ENCODE results near the gene GLIS1. TPM values are rescaled to one million over a fixed set of nuclear protein-coding genes. Genes with fewer than 3 reads are reported as not detected.
A peak's percentile ranks its signal among the peaks of the same experiment; 100 is the strongest.

GLIS1 gene
- total RNA-seq, 1 experiment from 2014 or later = 0.28 TPM

DNA sequence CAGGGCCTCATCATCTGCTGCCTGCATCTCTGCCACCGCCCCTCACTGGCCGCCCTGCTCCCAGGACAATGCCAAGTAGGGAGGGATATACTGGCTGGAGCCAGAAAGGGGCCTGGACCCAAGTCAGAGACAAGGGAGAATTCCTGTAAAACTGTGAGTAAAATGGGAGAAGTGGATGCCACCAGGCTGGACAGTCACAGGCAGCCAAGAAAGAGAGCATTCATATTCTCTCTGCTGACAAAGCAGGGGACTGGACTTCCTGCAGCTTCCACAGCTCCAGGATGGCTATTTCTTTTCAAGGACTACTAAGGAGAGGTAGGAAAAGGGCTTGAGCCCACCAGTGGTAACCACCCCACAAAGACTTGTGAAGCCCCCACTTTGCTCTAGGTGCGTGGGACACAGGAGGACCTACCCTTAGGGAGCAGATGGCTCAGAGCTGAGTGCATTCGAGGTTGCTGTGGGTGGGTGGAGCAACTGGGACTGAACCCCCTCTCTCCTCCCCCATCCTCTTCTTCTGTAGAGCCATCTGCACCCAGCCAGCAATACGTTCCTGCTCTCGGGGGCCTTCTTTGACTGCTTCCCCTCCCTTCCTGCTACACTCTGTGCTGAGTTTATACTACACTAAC is 57.5 kb downstream of the GLIS1 start:
- no peak overlapping the region for H3K4me2 ChIP-seq (ENCODE audit: insufficient read depth, insufficient read length, low read length)

More for the DNA sequence above, 57.5 kb downstream of the GLIS1 start:
- H3K79me1 ChIP-seq (ENCODE audit: insufficient read depth, low read depth, low read length, poor library complexity, severe bottlenecking) = no peaks in the 10 kb centered on the region
- no peak for DNase-seq
- H3K4ac ChIP-seq (ENCODE audit: low read depth, low read length) = no peak overlapping the region
- H3K18ac ChIP-seq (ENCODE audit: insufficient read length, low read depth, low read length) = no peak overlapping the region
- H4K91ac ChIP-seq (ENCODE audit: insufficient read length, low read depth, low read length) = no peak overlapping the region
- no peak overlapping the region for H4K8ac ChIP-seq (replicated peaks; ENCODE audit: insufficient read length, low read depth, low read length)
- Mint-ChIP-seq H3K36me3 (ENCODE audit: insufficient read depth in 1 of 3, low read depth in 3 of 3) (no peaks in the 10 kb centered on the region), H3K27me3 (ENCODE audit: low read depth) (peaks cover 56% of the 10 kb centered on the region), H3K9me3 (no peaks in the 10 kb centered on the region), H3K4me3 (0 out of 5 replicates have a peak overlapping the region, but pooled peaks of 1 of the 2 experiments have one; percentile 31), H3K4me1 (peaks cover 27 to 35% of the 10 kb centered on the region in 2 experiments), H3K27ac (peak overlapping the region in 1 of 3 experiments; percentile 84; a peak in 1 of 7 replicates)
- TF ChIP-seq, protein P1, sequence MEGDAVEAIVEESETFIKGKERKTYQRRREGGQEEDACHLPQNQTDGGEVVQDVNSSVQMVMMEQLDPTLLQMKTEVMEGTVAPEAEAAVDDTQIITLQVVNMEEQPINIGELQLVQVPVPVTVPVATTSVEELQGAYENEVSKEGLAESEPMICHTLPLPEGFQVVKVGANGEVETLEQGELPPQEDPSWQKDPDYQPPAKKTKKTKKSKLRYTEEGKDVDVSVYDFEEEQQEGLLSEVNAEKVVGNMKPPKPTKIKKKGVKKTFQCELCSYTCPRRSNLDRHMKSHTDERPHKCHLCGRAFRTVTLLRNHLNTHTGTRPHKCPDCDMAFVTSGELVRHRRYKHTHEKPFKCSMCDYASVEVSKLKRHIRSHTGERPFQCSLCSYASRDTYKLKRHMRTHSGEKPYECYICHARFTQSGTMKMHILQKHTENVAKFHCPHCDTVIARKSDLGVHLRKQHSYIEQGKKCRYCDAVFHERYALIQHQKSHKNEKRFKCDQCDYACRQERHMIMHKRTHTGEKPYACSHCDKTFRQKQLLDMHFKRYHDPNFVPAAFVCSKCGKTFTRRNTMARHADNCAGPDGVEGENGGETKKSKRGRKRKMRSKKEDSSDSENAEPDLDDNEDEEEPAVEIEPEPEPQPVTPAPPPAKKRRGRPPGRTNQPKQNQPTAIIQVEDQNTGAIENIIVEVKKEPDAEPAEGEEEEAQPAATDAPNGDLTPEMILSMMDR (conservative IDR thresholded peaks at IDR 0.05) = no peak
- peaks cover 3% of the 10 kb centered on the region; the same call in 1 of the 2 replicates for H3K4me1 ChIP-seq (ENCODE audit: insufficient read depth, low read length)
- no peak overlapping the region for H3K56ac ChIP-seq (ENCODE audit: insufficient read length, low read depth, low read length)
- no peak overlapping the region for H2AK5ac ChIP-seq (ENCODE audit: insufficient read length, low read length)
- H3K9ac ChIP-seq (ENCODE audit: extremely low read depth, insufficient read length, low read length) = no peak overlapping the region
- H2AFZ ChIP-seq (ENCODE audit: low read length) = no peak overlapping the region
- H3K27me3 ChIP-seq (ENCODE audit: insufficient read depth, low read length) = no peaks in the 10 kb centered on the region; the same call in 1 of the 2 replicates
- H2BK15ac ChIP-seq (ENCODE audit: low read depth, low read length) = no peak overlapping the region
- H3K27ac ChIP-seq (ENCODE audit: insufficient read length, low read depth, low read length) = no peak overlapping the region
- no peak overlapping the region; the same call in 1 of the 2 replicates for H3K14ac ChIP-seq (ENCODE audit: insufficient read depth, low read length)
- no peak overlapping the region for H3T11ph ChIP-seq (ENCODE audit: low read length)
- no peak overlapping the region for H3K23ac ChIP-seq (ENCODE audit: insufficient read length, low read depth, low read length)
- H4K5ac ChIP-seq (ENCODE audit: insufficient read length, low read depth, low read length) = no peak overlapping the region
- no peak overlapping the region for H2BK120ac ChIP-seq (ENCODE audit: low read depth, low read length, poor library complexity, severe bottlenecking)
- H3K9me3 ChIP-seq (ENCODE audit: control insufficient read depth, low read depth, low read length) = no peaks in the 10 kb centered on the region
- H4K20me1 ChIP-seq (ENCODE audit: control insufficient read depth, insufficient read depth, insufficient read length) = no peaks in the 10 kb centered on the region
- H3K79me2 ChIP-seq (ENCODE audit: insufficient read depth, low read length) = no peaks in the 10 kb centered on the region
- WGBS (ENCODE audit: extremely low coverage, insufficient read length, low lambda C conversion rate) = no CpG with 5 or more reads among the region's 6 CpGs
- H2BK12ac ChIP-seq (ENCODE audit: insufficient read length, low read depth, low read length) = no peak overlapping the region
- no peak overlapping the region for H2BK20ac ChIP-seq (ENCODE audit: low read depth, low read length, poor library complexity, severe bottlenecking)
- no peak overlapping the region for H2BK5ac ChIP-seq (ENCODE audit: insufficient read length, low read length)
- no peaks in the 10 kb centered on the region for H3K23me2 ChIP-seq (ENCODE audit: insufficient read length, low read depth, low read length, poor library complexity, severe bottlenecking)
